Stimulated activated CD4-positive, alpha-beta T cell treated with anti-CD3 and anti-CD28 coated beads, Interleukin-4, amount 100 ng/mL, for 48 hours (primary cell): ENCODE data around the gene UTF1.
"Not testable (repeated sequence)": the region's sequence is repeated elsewhere in the genome, so short reads cannot be mapped to it uniquely, and the experiment has no call there.

Experiments used
- DNase-seq, 2 donors: peaks; one replicate each; pipeline ENCODE4 v3.0.0-alpha.2; 2020; ENCODE audit warnings: low read depth in 2 of 2

Gene UTF1

DNA sequence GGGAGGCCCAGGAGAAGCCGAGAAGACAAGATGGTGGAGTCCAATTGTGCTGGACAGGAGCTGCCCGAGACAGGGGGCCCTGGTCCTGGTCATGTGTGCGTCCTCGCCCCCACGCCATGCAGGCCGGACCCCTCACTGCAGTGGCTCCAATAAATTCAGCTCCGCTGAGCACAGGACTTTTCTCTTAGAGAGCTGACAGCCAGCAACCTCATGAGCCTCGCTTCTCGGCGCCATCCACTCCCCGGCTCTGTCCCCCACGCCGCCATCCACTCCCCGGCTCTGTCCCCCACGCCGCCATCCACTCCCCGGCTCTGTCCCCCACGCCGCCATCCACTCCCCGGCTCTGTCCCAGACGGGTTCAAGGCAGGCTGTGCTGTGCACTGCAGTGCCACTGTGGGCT, 2.8 kb upstream of the UTF1 start:
- DNase-seq, result no peak

- DNase-seq, result no peak
Observed at GRCh38 chr10:133229265-133230043, 563 bp upstream of the UTF1 start.

GRCh38 chr10:133230387-133231195, 574 bp downstream of the UTF1 start:
- no peak for DNase-seq

DNA sequence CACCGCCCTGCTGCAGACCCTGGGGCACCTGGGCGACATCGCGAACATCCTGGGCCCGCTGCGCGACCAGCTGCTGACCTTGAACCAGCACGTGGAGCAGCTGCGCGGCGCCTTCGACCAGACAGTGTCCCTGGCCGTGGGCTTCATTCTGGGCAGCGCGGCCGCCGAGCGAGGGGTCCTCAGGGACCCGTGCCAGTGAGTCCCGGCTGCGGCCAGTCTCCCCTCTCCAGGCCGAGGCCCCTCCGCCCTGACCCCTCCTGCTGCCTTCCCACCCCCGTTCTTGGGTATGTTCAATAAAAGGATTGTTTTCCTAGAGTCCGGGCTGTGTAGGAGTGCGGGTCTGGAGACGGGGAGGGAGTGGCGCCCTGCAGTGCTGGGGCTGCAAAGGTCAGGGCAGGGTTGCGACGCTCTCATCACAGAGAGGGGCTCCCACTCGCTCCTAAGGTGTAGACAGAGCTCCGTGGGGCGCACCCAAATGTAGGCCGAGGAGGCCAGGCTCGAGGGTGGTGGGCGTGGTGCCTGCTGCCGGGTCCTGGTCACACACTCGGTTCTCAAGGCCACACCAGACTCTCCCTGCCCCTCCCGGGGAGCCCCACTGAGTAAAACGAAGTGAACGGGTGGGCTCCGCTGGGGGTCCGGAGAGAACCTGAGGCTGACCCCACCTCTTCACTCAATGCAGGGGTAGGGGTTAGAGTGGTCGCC, 1.4 kb downstream of the UTF1 start:
- DNase-seq, result no peak

DNA sequence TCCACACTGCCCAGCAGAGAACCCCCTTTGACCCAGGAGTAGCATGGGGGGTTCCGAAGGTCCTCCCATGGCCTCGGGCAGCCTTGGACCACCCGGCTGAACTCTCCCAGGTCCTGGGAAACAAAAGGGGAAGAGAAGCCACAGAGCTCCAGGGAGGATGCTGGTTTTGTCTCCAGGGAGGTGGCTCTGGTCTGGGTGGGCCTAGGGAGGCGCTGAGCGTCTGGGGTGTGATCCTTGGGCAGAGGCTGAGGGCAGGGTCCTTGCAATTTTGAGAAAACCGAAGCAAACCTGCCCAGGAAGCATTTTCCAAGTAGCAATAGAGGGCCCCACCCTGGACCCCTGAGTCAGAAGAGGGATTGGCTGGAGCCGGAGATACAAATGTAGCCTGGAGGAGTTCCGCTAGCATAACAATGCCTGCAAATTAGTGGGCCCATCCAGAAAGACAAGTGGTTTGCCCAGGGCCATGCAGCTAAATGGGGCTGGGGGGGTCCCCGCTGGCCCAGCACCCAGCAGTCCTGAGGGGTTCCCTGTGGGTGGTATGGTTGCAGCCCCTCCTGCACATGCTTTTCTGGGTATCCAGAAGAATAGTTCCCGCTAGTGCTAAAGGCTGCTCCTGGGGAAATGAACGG, 2.0 kb downstream of the UTF1 start:
- DNase-seq, result no peak

GRCh38 chr10:133234796-133235195, 4.8 kb downstream of the UTF1 start:
- not testable (repeated sequence) for DNase-seq

GRCh38 chr10:133235265-133235855, 5.3 kb downstream of the UTF1 start:
- no peak for DNase-seq

DNA sequence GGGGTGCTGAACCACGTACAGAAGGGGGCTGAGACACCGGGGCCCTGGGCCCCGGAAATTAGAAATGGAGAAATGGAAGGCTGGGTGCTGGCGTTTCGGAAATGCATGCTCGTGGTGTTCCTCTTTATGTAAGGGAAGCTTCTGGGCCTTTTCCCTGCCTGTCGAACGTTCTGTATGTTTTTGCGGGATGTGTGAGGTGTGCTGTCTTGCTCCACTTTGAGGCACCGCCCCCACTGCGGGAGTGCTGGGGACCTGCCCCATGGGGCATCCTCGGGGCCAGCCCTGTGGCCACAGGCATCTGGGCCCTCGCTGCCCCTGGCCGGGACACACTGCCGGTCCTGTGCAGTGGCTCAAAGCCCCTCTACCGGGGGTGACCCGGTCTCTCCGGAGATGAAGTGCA, 5.9 kb downstream of the UTF1 start:
- no peak for DNase-seq

GRCh38 chr10:133236401-133237240, 6.6 kb downstream of the UTF1 start:
- no peak for DNase-seq

DNA sequence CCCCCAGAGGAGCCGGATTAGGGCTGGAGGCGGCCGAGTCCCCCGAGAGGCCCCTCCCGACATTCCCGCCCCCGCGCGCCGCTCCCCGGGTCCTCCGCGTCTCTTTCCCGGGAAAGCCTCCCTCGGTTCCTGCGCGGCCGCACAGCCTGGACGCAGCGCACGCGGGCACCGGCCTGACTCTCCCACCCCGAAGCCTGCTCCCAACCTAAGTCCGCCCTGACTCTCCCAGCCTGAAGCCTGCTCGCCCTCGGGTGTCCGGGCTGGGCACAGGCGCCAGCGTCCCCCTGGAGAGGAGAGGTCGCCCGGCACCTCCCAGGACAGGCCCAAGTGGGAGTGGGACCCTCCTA, 7.2 kb downstream of the UTF1 start:
- DNase-seq, result no peak

DNA sequence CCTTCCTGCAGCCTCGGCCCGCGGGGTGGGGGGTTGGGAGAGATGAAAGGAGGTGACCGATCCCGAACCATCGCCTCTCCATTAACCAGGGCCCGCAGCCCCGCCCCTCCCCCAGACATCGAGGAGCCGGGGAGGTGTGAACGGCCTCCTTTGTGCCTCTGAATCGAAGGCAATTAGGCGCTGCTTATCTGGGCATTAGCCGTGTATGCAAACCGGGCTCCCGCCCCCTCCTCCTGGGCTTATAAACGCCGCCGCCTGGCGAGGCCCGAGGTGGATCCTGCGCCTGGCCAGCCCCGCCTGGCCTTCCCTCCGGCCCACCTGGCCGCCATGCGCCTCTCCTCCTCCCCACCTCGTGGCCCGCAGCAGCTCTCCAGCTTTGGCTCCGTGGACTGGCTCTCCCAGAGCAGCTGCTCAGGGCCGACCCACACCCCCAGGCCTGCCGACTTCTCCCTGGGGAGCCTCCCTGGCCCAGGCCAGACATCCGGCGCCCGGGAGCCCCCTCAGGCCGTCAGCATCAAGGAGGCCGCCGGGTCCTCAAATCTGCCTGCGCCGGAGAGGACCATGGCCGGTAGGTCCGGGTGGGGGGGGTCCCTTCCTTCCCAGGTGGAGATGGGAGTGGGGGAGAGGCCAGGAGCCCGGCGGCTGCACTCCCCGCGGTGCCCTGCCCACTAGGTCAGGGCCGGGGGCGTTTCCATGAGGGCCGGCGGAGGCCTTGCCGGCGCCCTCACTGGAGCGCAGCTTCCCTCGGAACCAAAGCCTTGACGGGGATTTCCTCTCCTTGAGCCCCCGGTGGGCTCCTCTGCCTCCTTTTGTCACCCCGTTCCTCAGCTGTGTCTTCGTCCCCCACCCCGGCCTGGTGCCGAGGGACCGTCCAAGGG, 7.8 kb downstream of the UTF1 start, which contains the start of gene VENTX:
Gene VENTX (plus strand): TSS at position 268 of the 878 bp plus-strand sequence. CDS start 60 bp downstream, at position 328.
- DNase-seq, result no peak

GRCh38 chr10:133238466-133238804, 8.4 kb downstream of the UTF1 start:
- DNase-seq, result no peak

DNA sequence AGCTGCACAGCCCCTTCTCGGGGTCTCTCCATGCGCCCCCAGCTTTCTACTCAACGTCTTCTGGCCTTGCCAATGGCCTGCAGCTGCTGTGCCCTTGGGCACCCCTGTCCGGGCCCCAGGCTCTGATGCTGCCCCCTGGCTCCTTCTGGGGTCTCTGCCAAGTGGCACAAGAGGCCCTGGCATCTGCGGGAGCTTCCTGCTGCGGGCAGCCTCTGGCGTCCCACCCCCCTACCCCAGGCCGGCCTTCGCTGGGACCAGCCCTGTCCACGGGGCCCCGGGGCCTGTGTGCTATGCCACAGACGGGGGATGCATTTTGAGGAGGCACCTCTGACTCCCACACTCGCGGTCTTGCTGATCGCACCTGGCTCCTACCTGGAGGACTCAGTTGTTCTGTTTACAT, 10.0 kb downstream of the UTF1 start:
- DNase-seq, result no peak

- DNase-seq, result no peak
Observed at GRCh38 chr10:133241501-133242205, 11.6 kb downstream of the UTF1 start.

DNA sequence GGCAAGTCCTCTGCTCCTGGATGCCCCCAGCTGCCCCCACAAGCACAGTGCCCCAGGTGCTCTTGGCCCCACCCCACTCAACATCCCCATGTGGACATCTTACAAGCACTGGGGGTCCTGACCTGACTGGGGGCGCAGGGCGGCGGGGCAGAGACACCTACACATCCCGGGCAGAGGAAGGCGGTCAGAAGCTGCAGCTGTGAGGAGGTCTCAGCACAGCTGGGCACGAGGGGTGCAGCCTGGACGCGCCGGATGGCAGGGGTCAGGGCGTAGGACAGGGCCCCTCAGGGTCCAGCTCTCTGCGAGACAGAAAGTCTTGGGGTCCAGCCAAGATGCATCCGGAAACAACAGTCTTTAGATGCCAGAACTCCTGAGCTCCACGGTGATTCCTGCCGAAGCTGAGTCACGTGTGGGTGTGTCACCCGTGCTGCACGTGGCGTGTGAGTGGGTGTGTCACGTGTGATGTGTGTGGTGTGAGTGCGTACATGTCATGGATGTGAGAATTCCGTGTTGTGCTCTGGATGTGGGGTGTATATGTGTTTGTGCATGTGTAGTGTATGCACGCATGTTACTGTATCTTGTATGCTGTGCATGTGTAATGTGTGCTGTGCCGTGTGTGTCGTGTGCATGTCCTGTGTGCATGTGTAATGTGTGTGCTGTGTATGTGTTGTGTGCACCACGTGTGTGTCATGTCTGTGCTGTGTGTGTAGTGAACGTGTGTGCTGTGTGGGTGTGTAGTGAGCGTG, 12.8 kb downstream of the UTF1 start:
- no peak for DNase-seq

- DNase-seq, result no peak
Observed at GRCh38 chr10:133243593-133243992, 13.6 kb downstream of the UTF1 start.

- no peak for DNase-seq
Observed at GRCh38 chr10:133245439-133246235, 15.6 kb downstream of the UTF1 start.

GRCh38 chr10:133246236-133246626, 16.2 kb downstream of the UTF1 start:
- no peak for DNase-seq
